Kidney epithelial cell (primary cell): ENCODE data around the gene SLC24A1. TPM values are rescaled to one million over a fixed set of nuclear protein-coding genes. Genes with fewer than 3 reads are reported as not detected.

Experiments
- DNase-seq: peaks from one replicate; pipeline ENCODE4 v3.0.0-alpha.2; 2010; ENCODE audit warnings: low read depth
- H3K27me3 ChIP-seq: 2 replicates; pipeline ENCODE4 v1.6.0; 2011; ENCODE audit warnings: low read length; ENCODE audit not compliant: control insufficient read depth, insufficient read depth
- H3K36me3 ChIP-seq: 2 replicates; pipeline ENCODE4 v1.5.1; 2011; ENCODE audit warnings: low read length; ENCODE audit not compliant: control insufficient read depth, insufficient read depth
- H3K4me3 ChIP-seq: 2 replicates; pipeline ENCODE4 v1.5.1; 2011; ENCODE audit warnings: low read depth, mild to moderate bottlenecking, control low read depth, low read length
- CTCF ChIP-seq: IDR thresholded peaks from 2 replicates; pipeline ENCODE4 v1.5.1; 2011; ENCODE audit warnings: mild to moderate bottlenecking, moderate library complexity, low read length, control low read depth, inconsistent platforms; ENCODE audit not compliant: insufficient read depth, poor library complexity, severe bottlenecking
- total RNA-seq: library from RNA; depleted of rRNA; stranded (reverse); fragments of >200 nt; gene quantifications from 2 replicates; pipeline ENCODE4 v1.2.3, GENCODE V29; 2015

SLC24A1 gene
- total RNA-seq, result 11.3 and 17.8 TPM in 2 replicates

- H3K27me3 ChIP-seq, result no peaks in the 10 kb centered on the region
- no peaks in the 10 kb centered on the region for H3K36me3 ChIP-seq
- no peak for TF ChIP-seq CTCF
- no peak for DNase-seq
- H3K4me3 ChIP-seq, result no peak within 1 kb of the TSS
Observed at GRCh38 chr15:65621638-65622037, at the start of gene SLC24A1. TSS of gene SLC24A1 (plus strand) at chr15:65621938. CDS start at chr15:65624081, 2,143 bp downstream.

GRCh38 chr15:65571971-65572370 lies 49.8 kb upstream of the SLC24A1 start:
- Histone ChIP-seq H3K36me3 (peaks cover 2% of the 10 kb centered on the region), H3K4me3 (no peak overlapping the region), H3K27me3 (no peaks in the 10 kb centered on the region)
- TF ChIP-seq CTCF, result no peak
- DNase-seq, result no peak

GRCh38 chr15:65576664-65577063 lies 45.1 kb upstream of the SLC24A1 start:
- Histone ChIP-seq H3K4me3 (no peak overlapping the region), H3K27me3 (no peaks in the 10 kb centered on the region), H3K36me3 (peaks cover 2% of the 10 kb centered on the region)
- DNase-seq, result peak; percentile 29
- no peak for TF ChIP-seq CTCF

GRCh38 chr15:65577129-65577996 lies 44.4 kb upstream of the SLC24A1 start:
- no peak for DNase-seq
- H3K4me3 ChIP-seq, result no peak overlapping the region
- H3K36me3 ChIP-seq, result peaks cover 2% of the 10 kb centered on the region
- no peaks in the 10 kb centered on the region for H3K27me3 ChIP-seq
- no peak for TF ChIP-seq CTCF

DNA sequence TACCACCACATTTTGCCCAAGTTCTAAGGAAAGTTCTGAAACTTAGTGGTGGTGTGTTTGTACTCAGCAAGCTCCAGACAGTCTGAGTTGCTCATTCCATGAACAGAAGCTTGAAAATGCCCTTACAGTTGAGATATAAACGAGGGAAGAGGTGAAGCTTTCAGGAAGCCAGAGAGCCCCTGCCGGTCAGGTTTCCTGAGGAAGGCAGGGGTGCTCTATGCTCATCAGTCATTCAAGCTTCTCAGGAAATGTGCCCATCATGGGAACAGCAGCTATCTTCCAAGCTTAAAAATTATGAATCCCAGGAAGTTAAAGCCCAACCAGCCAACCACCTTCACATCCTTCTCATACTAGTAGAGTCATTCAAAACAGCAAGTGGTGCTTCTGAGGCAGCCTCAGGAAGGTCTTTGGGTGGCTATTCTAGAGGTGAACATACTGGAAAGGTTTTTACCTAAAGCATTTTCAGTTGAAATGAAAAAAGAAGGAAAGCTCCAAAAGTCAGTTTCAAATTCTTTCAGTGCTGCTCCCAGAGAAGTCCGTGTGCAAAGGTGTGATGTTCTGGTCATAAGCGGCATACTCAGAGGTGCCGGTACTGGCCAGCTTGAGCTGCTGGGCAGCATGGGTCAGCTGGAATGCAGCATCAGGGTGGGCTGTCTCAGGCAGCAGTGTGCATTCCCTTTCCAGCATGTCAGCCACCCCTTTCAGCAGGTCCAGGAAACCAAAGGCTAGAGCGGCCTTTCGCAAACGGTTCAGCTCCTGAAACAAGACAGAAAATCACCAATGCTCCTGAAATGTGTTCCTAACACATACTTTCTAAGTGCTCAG lies 42.6 kb upstream of the SLC24A1 start:
- Histone ChIP-seq H3K36me3 (peaks cover 1% of the 10 kb centered on the region), H3K27me3 (no peaks in the 10 kb centered on the region), H3K4me3 (no peak overlapping the region)
- no peak for DNase-seq
- TF ChIP-seq CTCF, result no peak
